DMS53 treated with DMSO at 0.1 percent for 48 hours (cell line): ENCODE measurements around the gene LMBR1.
A peak's percentile ranks its signal among the peaks of the same experiment; 100 is the strongest.

ENCODE experiments used
- DNase-seq: peaks from one replicate; lab custom pipeline; 2025; ENCODE audit not compliant: unreplicated experiment; lab: John Stamatoyannopoulos, UW

The LMBR1 gene

DNA sequence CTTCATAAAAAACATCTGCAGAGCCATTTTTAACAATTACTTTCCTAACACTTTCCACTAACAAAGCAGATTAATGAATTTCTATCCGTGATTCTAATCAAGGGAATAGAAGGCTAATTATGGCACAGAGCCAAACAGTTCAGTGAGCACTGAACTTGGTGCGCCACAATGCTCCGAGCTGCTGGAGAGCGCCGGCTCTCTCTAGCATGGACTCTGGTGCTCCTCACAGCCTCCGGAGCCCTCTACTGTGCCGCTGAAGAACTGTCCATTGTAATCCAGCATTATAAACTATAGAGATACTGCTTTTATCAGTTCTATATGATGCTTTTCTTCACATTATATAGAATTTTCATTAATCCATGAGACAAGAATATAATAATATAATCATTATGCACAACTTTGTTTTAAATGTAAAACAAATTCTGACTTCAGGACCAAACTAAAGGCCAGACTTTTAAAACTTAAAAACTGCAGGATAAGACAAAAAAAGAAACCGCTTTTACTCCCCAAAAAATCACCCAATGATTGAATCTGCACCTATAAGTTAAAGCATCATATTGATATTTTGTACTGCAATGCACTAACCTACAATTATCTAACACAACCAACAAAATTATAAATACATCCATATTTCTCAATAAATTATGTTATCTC lies 128.8 kb downstream of the LMBR1 start:
- DNase-seq: peak; percentile 81

GRCh38 chr7:156759579-156760202 lies 133.3 kb downstream of the LMBR1 start:
- DNase-seq: no peak

- DNase-seq: no peak
These were observed 133.8 kb downstream of the LMBR1 start for GRCh38 chr7:156759143-156759542.

- no peak for DNase-seq
These were observed 138.8 kb downstream of the LMBR1 start for GRCh38 chr7:156754201-156754600.

DNA sequence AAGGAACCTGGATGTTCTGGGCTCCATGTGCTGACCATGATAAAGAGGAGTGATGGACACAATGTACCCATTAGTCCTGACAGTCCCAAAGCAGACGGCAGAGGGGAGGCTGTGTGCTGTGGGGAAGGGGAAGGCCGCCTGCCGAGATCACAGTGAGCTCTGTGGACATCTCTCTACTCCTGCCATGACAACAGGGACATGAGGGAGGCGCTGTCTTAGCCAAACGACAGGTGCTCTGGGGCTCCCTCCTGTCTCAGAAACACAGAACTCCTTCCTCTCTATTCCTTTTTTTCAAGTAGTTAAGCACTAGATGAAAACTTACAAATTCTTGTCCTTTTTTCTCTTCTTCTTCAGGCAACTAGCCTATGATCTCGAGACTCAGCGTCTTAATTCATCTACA lies 139.4 kb downstream of the LMBR1 start:
- no peak for DNase-seq

DNA sequence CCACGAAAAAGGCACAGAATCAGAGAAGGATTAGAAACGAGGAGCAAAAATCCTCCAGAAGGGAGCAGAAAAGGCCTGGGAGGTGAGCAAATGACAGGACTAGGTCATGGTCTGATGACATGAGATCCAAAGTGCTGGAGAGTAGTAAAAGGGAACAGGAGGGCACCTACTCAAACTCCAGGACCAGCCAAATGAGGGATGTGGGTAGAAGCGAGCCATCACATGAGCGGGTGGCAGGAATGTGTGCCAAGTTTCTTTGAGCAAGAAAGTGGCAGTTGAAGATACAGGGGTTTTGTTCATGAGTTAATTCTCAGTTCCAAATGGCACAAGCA lies 139.8 kb downstream of the LMBR1 start:
- DNase-seq: no peak

DNA sequence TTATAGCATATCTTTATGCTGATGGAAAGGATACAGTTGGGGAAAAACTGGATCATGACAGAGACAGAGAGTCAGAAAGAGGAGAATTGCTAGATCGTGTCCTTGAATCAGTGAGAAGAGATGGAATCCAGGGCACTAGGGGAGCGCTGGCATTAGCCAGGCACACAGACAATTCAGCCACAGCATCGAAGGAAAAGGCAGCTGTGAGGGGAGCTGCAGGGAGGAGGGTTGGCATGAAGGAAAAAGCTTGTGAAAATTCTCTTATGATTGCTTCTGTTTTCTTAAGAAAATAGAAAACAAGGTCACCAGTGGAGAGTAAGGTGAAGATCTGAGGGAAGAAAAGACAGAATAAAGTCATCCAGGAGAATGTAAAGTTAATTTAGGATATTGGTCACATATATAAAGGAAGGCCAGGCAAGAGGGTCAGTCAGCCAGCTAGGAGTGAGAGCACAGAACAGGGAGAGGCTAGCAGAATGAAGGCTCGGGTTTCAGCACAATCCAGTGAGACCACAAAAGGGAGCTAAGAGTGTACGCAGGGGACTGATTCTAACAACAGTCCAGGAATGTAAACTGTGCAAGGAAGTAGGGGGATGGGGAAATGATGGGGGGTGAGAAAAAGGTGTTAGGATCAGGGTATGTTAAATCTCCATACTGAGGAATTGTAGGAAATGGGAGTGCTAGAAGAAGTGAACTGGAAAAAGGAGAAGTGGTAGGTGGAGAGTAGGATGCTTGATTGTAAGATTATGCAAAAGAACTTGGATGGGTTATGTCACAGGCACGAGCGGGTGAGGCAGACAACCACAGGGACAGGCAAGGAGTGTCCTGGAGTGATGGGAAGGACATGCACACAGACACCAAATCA lies 140.4 kb downstream of the LMBR1 start:
- DNase-seq: no peak

GRCh38 chr7:156751319-156751718 lies 141.7 kb downstream of the LMBR1 start:
- no peak for DNase-seq

- DNase-seq: no peak
These were observed 145.3 kb downstream of the LMBR1 start for GRCh38 chr7:156747718-156748117.

- no peak for DNase-seq
These were observed 146.1 kb downstream of the LMBR1 start for GRCh38 chr7:156746891-156747290.

DNA sequence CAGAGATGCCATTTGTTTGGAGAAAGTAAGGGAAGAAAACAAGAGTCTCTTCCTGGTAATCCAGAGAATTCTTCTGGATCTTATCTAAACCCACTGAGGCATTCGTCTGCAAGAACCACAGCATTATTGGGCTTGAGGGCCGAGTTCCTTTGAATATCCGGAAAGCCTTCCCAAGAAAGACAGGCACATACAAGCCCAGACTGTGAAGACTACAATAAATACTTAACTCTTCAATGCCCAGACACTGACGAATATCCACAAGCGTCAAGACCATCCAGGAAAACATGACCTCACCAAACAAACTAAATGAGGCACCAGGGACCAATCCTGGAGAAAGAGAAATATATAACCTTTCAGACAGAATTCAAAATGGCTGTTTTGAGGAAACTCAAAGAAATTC lies 153.4 kb downstream of the LMBR1 start:
- no peak for DNase-seq

DNA sequence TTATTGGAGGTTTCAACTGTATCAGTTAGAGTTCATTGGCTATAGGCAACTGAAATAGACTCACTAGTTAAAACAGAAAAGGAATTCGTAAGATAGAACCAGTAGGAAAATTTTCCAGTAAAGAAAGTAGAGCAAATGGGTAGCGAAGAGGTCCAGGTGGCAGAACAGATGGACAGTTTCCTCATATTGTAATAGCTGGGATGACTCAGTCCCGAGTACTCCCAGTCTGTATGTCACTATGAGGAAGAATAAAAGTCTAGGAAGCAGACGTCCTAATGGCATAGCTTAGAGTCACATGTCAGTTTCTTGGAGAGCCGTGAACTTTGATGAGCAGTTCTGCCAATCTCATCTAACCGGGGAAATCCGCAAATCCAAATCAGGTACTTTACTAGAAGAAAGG lies 157.1 kb downstream of the LMBR1 start:
- peak; percentile 4 for DNase-seq

GRCh38 chr7:156733638-156734037 lies 159.3 kb downstream of the LMBR1 start:
- DNase-seq: no peak

- no peak for DNase-seq
These were observed 160.8 kb downstream of the LMBR1 start for GRCh38 chr7:156732091-156732625.

- DNase-seq: no peak
These were observed 161.3 kb downstream of the LMBR1 start for GRCh38 chr7:156731651-156732050.

GRCh38 chr7:156725936-156726335 lies 167.0 kb downstream of the LMBR1 start:
- no peak for DNase-seq

GRCh38 chr7:156725073-156725472 lies 167.9 kb downstream of the LMBR1 start:
- no peak for DNase-seq

GRCh38 chr7:156722043-156722826 lies 170.7 kb downstream of the LMBR1 start:
- DNase-seq: peak; percentile 11

DNA sequence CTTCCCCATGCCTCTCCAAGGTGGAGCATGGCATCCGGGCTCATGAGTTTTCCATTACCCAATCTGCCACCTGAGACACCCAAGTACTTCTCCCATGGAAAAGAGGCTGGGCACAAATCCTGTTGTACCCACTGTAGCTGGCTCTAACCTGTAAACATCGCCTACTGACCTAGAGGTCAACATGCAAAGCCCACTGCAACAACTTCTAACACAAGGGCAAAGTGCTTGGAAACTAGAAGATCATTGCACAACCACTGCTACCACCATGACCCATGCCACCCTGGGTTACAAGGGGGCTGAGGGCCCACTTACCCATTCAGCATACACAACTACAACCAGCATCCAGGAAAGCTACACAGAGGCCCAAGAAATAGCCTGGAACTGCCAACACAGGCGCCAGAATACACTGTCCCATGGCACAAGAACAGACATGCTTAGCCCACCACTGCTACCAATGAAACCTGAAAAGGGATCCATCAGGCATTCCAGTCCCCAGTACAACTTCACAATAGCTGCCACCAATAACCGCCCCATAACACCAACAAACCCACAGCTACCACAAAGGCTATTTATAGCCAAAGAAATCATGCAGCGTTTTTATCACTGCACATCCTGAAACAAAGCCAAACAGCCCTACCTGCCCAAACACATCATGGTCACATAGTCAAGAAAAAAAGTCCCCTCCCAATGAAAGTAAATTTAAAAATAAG lies 189.1 kb downstream of the LMBR1 start:
- DNase-seq: no peak

- DNase-seq: no peak
These were observed 189.8 kb downstream of the LMBR1 start for GRCh38 chr7:156703209-156703608.

GRCh38 chr7:156702399-156702798 lies 190.6 kb downstream of the LMBR1 start:
- no peak for DNase-seq
